HEK293 (cell line): ENCODE measurements around the gene EXOC7.

ENCODE experiments used
- OVOL3 ChIP-seq: fragments of 450-650 bp; formaldehyde crosslinking; IDR thresholded peaks from 2 replicates; pipeline ENCODE4 v1.5.1; 2016; ENCODE audit warnings: missing biosample characterization, missing genetic modification characterization
- YY2 ChIP-seq: fragments of 450-650 bp; formaldehyde crosslinking; IDR thresholded peaks from 2 replicates; pipeline ENCODE4 v1.5.1; 2016; ENCODE audit warnings: missing biosample characterization, missing genetic modification characterization
- ZBTB1 ChIP-seq: fragments of 450-650 bp; formaldehyde crosslinking; IDR thresholded peaks from 2 replicates; pipeline ENCODE4 v1.5.1; 2016; ENCODE audit warnings: missing biosample characterization, missing genetic modification characterization
- ZNF175 ChIP-seq: fragments of 450-650 bp; formaldehyde crosslinking; IDR thresholded peaks from 2 replicates; pipeline ENCODE4 v1.5.1; 2016; ENCODE audit warnings: missing biosample characterization, missing genetic modification characterization
- ZNF24 ChIP-seq: fragments of 450-650 bp; formaldehyde crosslinking; IDR thresholded peaks from 2 replicates; pipeline ENCODE4 v1.5.1; 2016; ENCODE audit warnings: missing biosample characterization, missing genetic modification characterization
- ZNF394 ChIP-seq: fragments of 450-650 bp; formaldehyde crosslinking; IDR thresholded peaks from 2 replicates; pipeline ENCODE4 v1.5.1; 2016; ENCODE audit warnings: missing biosample characterization, missing genetic modification characterization, mild to moderate bottlenecking, moderate library complexity, borderline replicate concordance
- ZNF658 ChIP-seq: fragments of 450-650 bp; formaldehyde crosslinking; IDR thresholded peaks from 2 replicates; pipeline ENCODE4; 2016; ENCODE audit warnings: missing biosample characterization, missing genetic modification characterization
- ZNF76 ChIP-seq: fragments of 450-650 bp; formaldehyde crosslinking; IDR thresholded peaks from 2 replicates; pipeline ENCODE4; 2016; ENCODE audit warnings: low read depth, missing biosample characterization, missing genetic modification characterization, borderline replicate concordance
- ZSCAN30 ChIP-seq: fragments of 450-650 bp; IDR thresholded peaks from 2 replicates; pipeline ENCODE4 v1.5.1; 2018; ENCODE audit warnings: missing biosample characterization, mild to moderate bottlenecking, missing genetic modification characterization, moderate library complexity
- TF ChIP-seq, protein P1 (sequence below): fragments of 450-650 bp; IDR thresholded peaks from 2 replicates; pipeline ENCODE4 v1.5.1; 2018; ENCODE audit warnings: missing biosample characterization, missing genetic modification characterization
- TF ChIP-seq, protein P2 (sequence below): fragments of 450-650 bp; formaldehyde crosslinking; IDR thresholded peaks from 2 replicates; pipeline ENCODE4 v1.5.1; 2016; ENCODE audit warnings: missing biosample characterization, missing genetic modification characterization
- TF ChIP-seq, protein P3 (sequence below): fragments of 450-650 bp; formaldehyde crosslinking; IDR thresholded peaks from 2 replicates; pipeline ENCODE4 v1.5.1; 2016; ENCODE audit warnings: missing biosample characterization, missing genetic modification characterization
- TF ChIP-seq, protein P4 (sequence below): fragments of 450-650 bp; formaldehyde crosslinking; IDR thresholded peaks from 2 replicates; pipeline ENCODE4 v1.5.1; 2016; ENCODE audit warnings: missing biosample characterization, missing genetic modification characterization, low read depth

DNA sequence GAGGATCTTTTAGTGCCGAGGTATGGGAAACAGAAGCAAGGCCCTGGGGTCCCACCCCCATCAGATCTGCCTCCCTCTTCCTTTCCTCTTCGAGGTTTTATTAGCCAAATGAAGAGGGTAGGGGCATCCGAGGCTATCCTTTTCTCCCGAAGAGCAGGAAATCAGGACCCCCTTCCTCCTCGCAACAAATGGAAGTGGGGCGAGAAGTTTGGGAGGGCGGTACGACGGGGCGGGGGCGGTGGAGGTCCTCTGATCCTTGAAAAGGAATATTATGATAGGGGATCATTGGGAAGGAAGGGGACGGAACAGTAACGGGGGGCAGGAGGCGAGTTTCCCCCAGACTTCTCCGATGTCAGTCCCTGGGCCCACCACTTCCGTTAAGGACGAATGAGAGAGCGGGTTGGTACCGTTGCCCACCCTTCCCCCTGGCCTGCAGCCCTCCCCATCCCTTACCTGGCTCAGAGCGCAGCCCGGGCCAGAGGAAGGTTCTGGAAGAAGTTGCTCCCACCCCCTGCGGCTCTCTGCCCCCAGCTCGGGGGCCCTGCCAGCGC is 37.1 kb upstream of the EXOC7 start:
- no peak for TF ChIP-seq ZNF76 (tag by site-specific recombination)
- TF ChIP-seq ZBTB1: no peak
- TF ChIP-seq ZNF658 (tag by site-specific recombination): no peak
- TF ChIP-seq, protein P1, sequence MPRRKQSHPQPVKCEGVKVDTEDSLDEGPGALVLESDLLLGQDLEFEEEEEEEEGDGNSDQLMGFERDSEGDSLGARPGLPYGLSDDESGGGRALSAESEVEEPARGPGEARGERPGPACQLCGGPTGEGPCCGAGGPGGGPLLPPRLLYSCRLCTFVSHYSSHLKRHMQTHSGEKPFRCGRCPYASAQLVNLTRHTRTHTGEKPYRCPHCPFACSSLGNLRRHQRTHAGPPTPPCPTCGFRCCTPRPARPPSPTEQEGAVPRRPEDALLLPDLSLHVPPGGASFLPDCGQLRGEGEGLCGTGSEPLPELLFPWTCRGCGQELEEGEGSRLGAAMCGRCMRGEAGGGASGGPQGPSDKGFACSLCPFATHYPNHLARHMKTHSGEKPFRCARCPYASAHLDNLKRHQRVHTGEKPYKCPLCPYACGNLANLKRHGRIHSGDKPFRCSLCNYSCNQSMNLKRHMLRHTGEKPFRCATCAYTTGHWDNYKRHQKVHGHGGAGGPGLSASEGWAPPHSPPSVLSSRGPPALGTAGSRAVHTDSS (tag by site-specific recombination): no peak
- TF ChIP-seq ZNF24 (tag by site-specific recombination): no peak
- TF ChIP-seq, protein P2, sequence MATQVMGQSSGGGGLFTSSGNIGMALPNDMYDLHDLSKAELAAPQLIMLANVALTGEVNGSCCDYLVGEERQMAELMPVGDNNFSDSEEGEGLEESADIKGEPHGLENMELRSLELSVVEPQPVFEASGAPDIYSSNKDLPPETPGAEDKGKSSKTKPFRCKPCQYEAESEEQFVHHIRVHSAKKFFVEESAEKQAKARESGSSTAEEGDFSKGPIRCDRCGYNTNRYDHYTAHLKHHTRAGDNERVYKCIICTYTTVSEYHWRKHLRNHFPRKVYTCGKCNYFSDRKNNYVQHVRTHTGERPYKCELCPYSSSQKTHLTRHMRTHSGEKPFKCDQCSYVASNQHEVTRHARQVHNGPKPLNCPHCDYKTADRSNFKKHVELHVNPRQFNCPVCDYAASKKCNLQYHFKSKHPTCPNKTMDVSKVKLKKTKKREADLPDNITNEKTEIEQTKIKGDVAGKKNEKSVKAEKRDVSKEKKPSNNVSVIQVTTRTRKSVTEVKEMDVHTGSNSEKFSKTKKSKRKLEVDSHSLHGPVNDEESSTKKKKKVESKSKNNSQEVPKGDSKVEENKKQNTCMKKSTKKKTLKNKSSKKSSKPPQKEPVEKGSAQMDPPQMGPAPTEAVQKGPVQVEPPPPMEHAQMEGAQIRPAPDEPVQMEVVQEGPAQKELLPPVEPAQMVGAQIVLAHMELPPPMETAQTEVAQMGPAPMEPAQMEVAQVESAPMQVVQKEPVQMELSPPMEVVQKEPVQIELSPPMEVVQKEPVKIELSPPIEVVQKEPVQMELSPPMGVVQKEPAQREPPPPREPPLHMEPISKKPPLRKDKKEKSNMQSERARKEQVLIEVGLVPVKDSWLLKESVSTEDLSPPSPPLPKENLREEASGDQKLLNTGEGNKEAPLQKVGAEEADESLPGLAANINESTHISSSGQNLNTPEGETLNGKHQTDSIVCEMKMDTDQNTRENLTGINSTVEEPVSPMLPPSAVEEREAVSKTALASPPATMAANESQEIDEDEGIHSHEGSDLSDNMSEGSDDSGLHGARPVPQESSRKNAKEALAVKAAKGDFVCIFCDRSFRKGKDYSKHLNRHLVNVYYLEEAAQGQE (tag by site-specific recombination): no peak
- TF ChIP-seq, protein P3, sequence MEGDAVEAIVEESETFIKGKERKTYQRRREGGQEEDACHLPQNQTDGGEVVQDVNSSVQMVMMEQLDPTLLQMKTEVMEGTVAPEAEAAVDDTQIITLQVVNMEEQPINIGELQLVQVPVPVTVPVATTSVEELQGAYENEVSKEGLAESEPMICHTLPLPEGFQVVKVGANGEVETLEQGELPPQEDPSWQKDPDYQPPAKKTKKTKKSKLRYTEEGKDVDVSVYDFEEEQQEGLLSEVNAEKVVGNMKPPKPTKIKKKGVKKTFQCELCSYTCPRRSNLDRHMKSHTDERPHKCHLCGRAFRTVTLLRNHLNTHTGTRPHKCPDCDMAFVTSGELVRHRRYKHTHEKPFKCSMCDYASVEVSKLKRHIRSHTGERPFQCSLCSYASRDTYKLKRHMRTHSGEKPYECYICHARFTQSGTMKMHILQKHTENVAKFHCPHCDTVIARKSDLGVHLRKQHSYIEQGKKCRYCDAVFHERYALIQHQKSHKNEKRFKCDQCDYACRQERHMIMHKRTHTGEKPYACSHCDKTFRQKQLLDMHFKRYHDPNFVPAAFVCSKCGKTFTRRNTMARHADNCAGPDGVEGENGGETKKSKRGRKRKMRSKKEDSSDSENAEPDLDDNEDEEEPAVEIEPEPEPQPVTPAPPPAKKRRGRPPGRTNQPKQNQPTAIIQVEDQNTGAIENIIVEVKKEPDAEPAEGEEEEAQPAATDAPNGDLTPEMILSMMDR (tag by site-specific recombination): no peak
- no peak for TF ChIP-seq ZNF394 (tag by site-specific recombination)
- no peak for TF ChIP-seq ZNF175 (tag by site-specific recombination)
- TF ChIP-seq OVOL3 (tag by site-specific recombination): no peak
- no peak for TF ChIP-seq YY2 (tag by site-specific recombination)
- no peak for TF ChIP-seq ZSCAN30 (tag by site-specific recombination)
- TF ChIP-seq, protein P4, sequence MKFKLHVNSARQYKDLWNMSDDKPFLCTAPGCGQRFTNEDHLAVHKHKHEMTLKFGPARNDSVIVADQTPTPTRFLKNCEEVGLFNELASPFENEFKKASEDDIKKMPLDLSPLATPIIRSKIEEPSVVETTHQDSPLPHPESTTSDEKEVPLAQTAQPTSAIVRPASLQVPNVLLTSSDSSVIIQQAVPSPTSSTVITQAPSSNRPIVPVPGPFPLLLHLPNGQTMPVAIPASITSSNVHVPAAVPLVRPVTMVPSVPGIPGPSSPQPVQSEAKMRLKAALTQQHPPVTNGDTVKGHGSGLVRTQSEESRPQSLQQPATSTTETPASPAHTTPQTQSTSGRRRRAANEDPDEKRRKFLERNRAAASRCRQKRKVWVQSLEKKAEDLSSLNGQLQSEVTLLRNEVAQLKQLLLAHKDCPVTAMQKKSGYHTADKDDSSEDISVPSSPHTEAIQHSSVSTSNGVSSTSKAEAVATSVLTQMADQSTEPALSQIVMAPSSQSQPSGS (tag by site-specific recombination): no peak
